B cell (primary cell): ENCODE measurements around the gene TMEM130. TPM values are rescaled to one million over a fixed set of nuclear protein-coding genes. Genes with fewer than 3 reads are reported as not detected.
"Not testable (repeated sequence)": the region's sequence is repeated elsewhere in the genome, so short reads cannot be mapped to it uniquely, and the experiment has no call there.

Source experiments
- ATAC-seq: fragments of 200-7000 bp; cut with Tn5 transposase; one replicate; pipeline ENCODE4 v1.10.0; 2021; ENCODE audit warnings: low read depth, mild to moderate bottlenecking, moderate number of reproducible peaks, moderate library complexity
- CTCF ChIA-PET: fragments of 350-600 bp; sonication (Branson Sonifier 250); formaldehyde crosslinking; loops from one replicate; lab custom pipeline; 2021; ENCODE audit warnings: antibody characterized with exemption, inconsistent platforms; lab: Charles Lee
- POLR2A ChIA-PET: fragments of 350-600 bp; sonication (Branson Sonifier 250); formaldehyde crosslinking; loops from one replicate; lab custom pipeline; 2021; ENCODE audit warnings: antibody characterized with exemption; lab: Charles Lee
- DNase-seq: peaks from one replicate; pipeline ENCODE4 v3.0.0; 2013
- H2AFZ ChIP-seq: 2 replicates; pipeline ENCODE4 v1.6.1; 2012; ENCODE audit warnings: mild to moderate bottlenecking, low read depth, low read length; ENCODE audit not compliant: insufficient read depth, poor library complexity, severe bottlenecking
- H3K27ac ChIP-seq, 2 donors: 1 replicate in 1 of 2; 2 replicates in 1 of 2; pipeline ENCODE4 v1.5.1; 2012 to 2013; ENCODE audit warnings: low read length in 2 of 2, mild to moderate bottlenecking in 2 of 2, moderate library complexity in 1 of 2
- H3K27me3 ChIP-seq, 4 experiments: fragments of 200-600 bp in 1 of 4; sonication (generic) in 1 of 4; replicated peaks in 1 of 4; 1 replicate in 2 of 4; 2 replicates in 2 of 4; pipeline versions ENCODE4 v1.6.1 to v1.7.0; 2013 to 2016; ENCODE audit warnings: low read length in 3 of 4, mild to moderate bottlenecking in 2 of 4, mixed read lengths in 1 of 4, moderate library complexity in 1 of 4; ENCODE audit not compliant: insufficient read depth in 4 of 4, control insufficient read depth in 3 of 4; ENCODE audit errors: control extremely low read depth in 1 of 4
- H3K36me3 ChIP-seq, 2 experiments: replicated peaks in 1 of 2; 1 replicate in 1 of 2; 2 replicates in 1 of 2; pipeline versions ENCODE4 v1.6.1 to v1.7.1; 2013; ENCODE audit warnings: low read length in 1 of 2; ENCODE audit not compliant: insufficient read depth in 2 of 2, control insufficient read depth in 1 of 2; ENCODE audit errors: control extremely low read depth in 1 of 2, extremely low read depth in 1 of 2
- H3K4me1 ChIP-seq, 2 donors: fragments of 200-600 bp in 1 of 2; sonication (generic) in 1 of 2; 1 replicate in 1 of 2; 2 replicates in 1 of 2; pipeline versions ENCODE4 v1.5.1 to v1.6.1; 2013 to 2017; ENCODE audit warnings: low read length in 2 of 2; ENCODE audit not compliant: control insufficient read depth in 2 of 2, insufficient read depth in 2 of 2
- H3K4me2 ChIP-seq: replicated peaks from 2 replicates; pipeline ENCODE3; 2012; ENCODE audit warnings: mild to moderate bottlenecking, low read depth, low read length; ENCODE audit not compliant: poor library complexity, severe bottlenecking
- H3K4me3 ChIP-seq, 5 experiments: fragments of 200-600 bp in 1 of 5; sonication (generic) in 1 of 5; 1 replicate in 3 of 5; 2 replicates in 2 of 5; pipeline versions ENCODE4 v1.5.1 to v1.7.0; 2011 to 2016; ENCODE audit warnings: low read length in 4 of 5, mild to moderate bottlenecking in 4 of 5, low read depth in 2 of 5, control low read depth in 1 of 5, moderate library complexity in 1 of 5; ENCODE audit not compliant: insufficient read depth in 1 of 5; ENCODE audit errors: control extremely low read depth in 1 of 5, extremely low read depth in 1 of 5
- H3K79me2 ChIP-seq: fragments of 200-600 bp; sonication (generic); one replicate; pipeline ENCODE4 v1.6.0; 2016; ENCODE audit warnings: low read length; ENCODE audit not compliant: control insufficient read depth, insufficient read depth
- H3K9ac ChIP-seq: fragments of 200-600 bp; sonication (generic); 2 replicates; pipeline ENCODE4 v1.6.1; 2017; ENCODE audit warnings: mild to moderate bottlenecking, low read length, moderate library complexity
- H3K9me3 ChIP-seq, 3 donors: one replicate each; pipeline versions ENCODE4 v1.6.1 to v1.7.1; 2013; ENCODE audit warnings: low read length in 2 of 3; ENCODE audit not compliant: control insufficient read depth in 2 of 3, insufficient read depth in 1 of 3; ENCODE audit errors: control extremely low read depth in 1 of 3
- H4K20me1 ChIP-seq: 2 replicates; pipeline ENCODE4 v1.6.0; 2012; ENCODE audit warnings: mild to moderate bottlenecking, low read length; ENCODE audit not compliant: insufficient read depth, control insufficient read depth, poor library complexity, severe bottlenecking
- H3K27ac Mint-ChIP-seq: one replicate; pipeline ENCODE4 v1.8.0; 2021; ENCODE audit warnings: mixed read lengths
- H3K27me3 Mint-ChIP-seq: one replicate; pipeline ENCODE4 v1.8.0; 2021; ENCODE audit warnings: mixed read lengths
- H3K4me1 Mint-ChIP-seq: one replicate; pipeline ENCODE4 v1.8.0; 2021; ENCODE audit warnings: mixed read lengths
- H3K4me3 Mint-ChIP-seq: one replicate; pipeline ENCODE4 v1.8.0; 2021; ENCODE audit warnings: mixed read lengths
- H3K9me3 Mint-ChIP-seq: one replicate; pipeline ENCODE4 v1.8.0; 2022; ENCODE audit warnings: mixed read lengths; ENCODE audit not compliant: insufficient read depth
- CTCF ChIP-seq: fragments of 200-600 bp; IDR thresholded peaks from one replicate; pipeline ENCODE4 v1.8.0; 2022; ENCODE audit warnings: antibody characterized with exemption, mild to moderate bottlenecking
- EZH2 ChIP-seq: IDR thresholded peaks from 2 replicates; pipeline ENCODE4 v1.6.1; 2012; ENCODE audit warnings: borderline replicate concordance, low read depth, mild to moderate bottlenecking, moderate library complexity, low read length; ENCODE audit not compliant: insufficient read depth, poor library complexity, severe bottlenecking
- WGBS: methylation state at CpG from one replicate; pipeline ENCODE4 v1.1.5; 2013; ENCODE audit warnings: missing lambda C conversion rate; ENCODE audit not compliant: insufficient coverage; 5-methylcytosine and 5-hydroxymethylcytosine counted together
- intact Hi-C: fragments of 100-400 bp; cut with micrococcal nuclease; formaldehyde crosslinking; loops from one replicate; pipeline ENCODE4 v1.10.0; 2022
- polyA plus RNA-seq: library from polyadenylated mRNA; depleted of rRNA; stranded (reverse); fragments of >200 nt; gene quantifications from 2 replicates; pipeline ENCODE4 v1.2.3, GENCODE V29; 2012
- total RNA-seq, 2 donors: library from RNA; stranded (reverse); fragments of 120-200 nt in 1 of 2; gene quantifications; 1 replicate in 1 of 2; 2 replicates in 1 of 2; pipeline versions ENCODE4 v1.2.3 to v1.2.4, GENCODE V29; 2013 to 2022

TMEM130 gene
- total and polyA plus RNA-seq, 2 donors (not counting 1 experiment from before 2014, with no cell fraction given), result 0.20 TPM; not detected in 1

- H3K9ac ChIP-seq, result no peak overlapping the region
- H3K27me3 Mint-ChIP-seq, result no peaks in the 10 kb centered on the region
- no peak overlapping the region for H3K4me2 ChIP-seq
- H3K9me3 ChIP-seq, result peaks cover 0 to 8% (median 0%) of the 10 kb centered on the region in 3 donors
- no peak overlapping the region for H3K27ac ChIP-seq
- no peak overlapping the region for H3K27ac Mint-ChIP-seq
- DNase-seq (no peak), ATAC-seq (no peak)
- TF ChIP-seq EZH2, result no peak
- WGBS, result 83% methylated on average over 9 of the region's 9 CpGs
- no peaks in the 10 kb centered on the region for H3K9me3 Mint-ChIP-seq
- no peaks in the 10 kb centered on the region for H3K36me3 ChIP-seq
- peak overlapping the region; percentile 65 for H3K4me3 Mint-ChIP-seq
- H3K4me3 ChIP-seq, result no peak overlapping the region
- peaks cover 16% of the 10 kb centered on the region for H3K4me1 Mint-ChIP-seq
- peaks cover 16% of the 10 kb centered on the region for H4K20me1 ChIP-seq
- ChIA-PET CTCF (no interaction called here), POLR2A (no interaction called here)
- intact Hi-C loops, result loop anchor here (5.0 to 10.0 kb wide), 5 partner anchors 269 to 1758 kb away; partner anchors contain the start of genes SDHAF3, SMURF1 and TECPR1
- peaks cover 0 to 15% (median 3%) of the 10 kb centered on the region in 4 experiments for H3K27me3 ChIP-seq
- H3K4me1 ChIP-seq, result peaks cover 20 to 24% of the 10 kb centered on the region in 2 donors
- H2AFZ ChIP-seq, result no peak overlapping the region
- peaks cover 16% of the 10 kb centered on the region for H3K79me2 ChIP-seq
Measured at GRCh38 chr7:98875501-98875900, 5.7 kb upstream of the TMEM130 start.

GRCh38 chr7:98874942-98875341, 5.1 kb upstream of the TMEM130 start:
- Histone ChIP-seq H3K27ac (no peak overlapping the region), H3K9me3 (peaks cover 0 to 8% (median 0%) of the 10 kb centered on the region in 3 donors), H3K4me2 (no peak overlapping the region), H3K27me3 (peaks cover 0 to 15% (median 3%) of the 10 kb centered on the region in 4 experiments), H3K79me2 (peaks cover 10% of the 10 kb centered on the region), H3K4me3 (no peak overlapping the region), H2AFZ (no peak overlapping the region), H4K20me1 (peaks cover 10% of the 10 kb centered on the region), H3K9ac (no peak overlapping the region), H3K4me1 (peaks cover 15 to 21% of the 10 kb centered on the region in 2 donors), H3K36me3 (no peaks in the 10 kb centered on the region)
- H3K4me3 Mint-ChIP-seq, result no peak overlapping the region
- ATAC-seq, result no peak
- CTCF ChIA-PET, result no interaction called here
- POLR2A ChIA-PET, result no interaction called here
- intact Hi-C loops, result loop anchor here (5.0 to 10.0 kb wide), 5 partner anchors 270 to 1758 kb away; partner anchors contain the start of genes SDHAF3, SMURF1 and TECPR1
- TF ChIP-seq CTCF, result no peak
- no peak for TF ChIP-seq EZH2
- no CpG with 5 or more reads among the region's 1 CpG for WGBS
- DNase-seq, result no peak
- no peaks in the 10 kb centered on the region for H3K9me3 Mint-ChIP-seq
- no peak overlapping the region for H3K27ac Mint-ChIP-seq
- H3K4me1 Mint-ChIP-seq, result peaks cover 15% of the 10 kb centered on the region
- H3K27me3 Mint-ChIP-seq, result peaks cover 4% of the 10 kb centered on the region

- H3K4me3 ChIP-seq, H2AFZ ChIP-seq, H3K27ac ChIP-seq, H3K9ac ChIP-seq, H3K27me3 Mint-ChIP-seq, H3K36me3 ChIP-seq, H3K27ac Mint-ChIP-seq, H3K79me2 ChIP-seq, H3K4me3 Mint-ChIP-seq, H3K4me2 ChIP-seq, H3K9me3 Mint-ChIP-seq, POLR2A ChIA-PET, ATAC-seq, H4K20me1 ChIP-seq, DNase-seq: not testable (repeated sequence)
- Histone ChIP-seq H3K4me1 (peaks cover 20 to 28% of the 10 kb centered on the region in 2 donors), H3K9me3 (peaks cover 0 to 14% (median 0%) of the 10 kb centered on the region in 3 donors), H3K27me3 (peaks cover 0 to 25% (median 8%) of the 10 kb centered on the region in 4 experiments)
- CTCF ChIA-PET, result interaction anchor here (1.6 to 3.9 kb wide), 2 partner anchors 32 to 127 kb away, joined by 3 to 24 read pairs; no protein-coding TSS in a partner anchor
- no CpG with 5 or more reads among the region's 11 CpGs for WGBS
- peaks cover 12% of the 10 kb centered on the region for H3K4me1 Mint-ChIP-seq
- intact Hi-C loops, result loop anchor here (10.0 kb wide), 3 partner anchors 271 to 559 kb away; partner anchors contain the start of gene SMURF1
Measured at GRCh38 chr7:98873610-98874009, 3.8 kb upstream of the TMEM130 start.
